HepG2 (cell line): ENCODE data around the gene MPI. TPM values are rescaled to one million over a fixed set of nuclear protein-coding genes. Genes with fewer than 3 reads are reported as not detected.

ENCODE experiments used
- ATAC-seq: fragments of 200-7000 bp; cut with Tn5 transposase; 3 replicates; pipeline ENCODE4 v1.9.1; 2020; ENCODE audit warnings: mild to moderate bottlenecking, moderate library complexity
- BruUV-seq: library from RNA; stranded (reverse); fragments of 400-500 nt; replicated peaks from 2 replicates; lab custom pipeline; 2021; lab: Mats Ljungman, UMichigan
- CTCF ChIA-PET: fragments of 300-600 bp; formaldehyde crosslinking; extraction: SDS; loops from one replicate; lab custom pipeline; 2021; ENCODE audit warnings: low total read pairs, inconsistent platforms, low intra/inter-chr PET ratio; lab: Yijun Ruan, JAX
- POLR2A ChIA-PET: fragments of 350-600 bp; sonication (Branson Sonifier 250); formaldehyde crosslinking; loops from one replicate; lab custom pipeline; 2020; ENCODE audit warnings: antibody characterized with exemption, inconsistent platforms; lab: Yijun Ruan, JAX
- DNase-seq: peaks from one replicate; pipeline ENCODE4 v3.0.0-alpha.2; 2015; ENCODE audit warnings: low spot score
- FAIRE-seq: peaks from 3 replicates; lab custom pipeline; 2011; peaks lifted over from hg19 to GRCh38; lab: Jason Lieb, UNC
- H2AFZ ChIP-seq: one replicate; pipeline ENCODE4 v1.6.1; 2011; ENCODE audit warnings: low read length, inconsistent platforms
- H3K27ac ChIP-seq: fragments of 300-600 bp; 3 replicates; pipeline ENCODE4 v1.8.0; 2011; ENCODE audit warnings: mixed run types, mild to moderate bottlenecking, mixed read lengths, low read length, inconsistent platforms; ENCODE audit not compliant: insufficient read depth; ENCODE audit errors: extremely low read length
- H3K27me3 ChIP-seq, 2 experiments: fragments of 200-600 bp in 1 of 2; 2 replicates in 1 of 2; 3 replicates in 1 of 2; pipeline versions ENCODE4 v1.6.0 to v1.8.0; 2011; ENCODE audit warnings: low read length in 2 of 2, mild to moderate bottlenecking in 2 of 2, moderate library complexity in 2 of 2, inconsistent platforms in 1 of 2; ENCODE audit not compliant: insufficient read depth in 2 of 2, control insufficient read depth in 1 of 2
- H3K36me3 ChIP-seq, 2 experiments: fragments of 200-600 bp in 1 of 2; replicated peaks in 1 of 2; 2 replicates in 1 of 2; 3 replicates in 1 of 2; pipeline versions ENCODE4 v1.5.1 to v1.8.0; 2011; ENCODE audit warnings: low read length in 2 of 2, inconsistent platforms in 1 of 2; ENCODE audit not compliant: insufficient read depth in 2 of 2, control insufficient read depth in 1 of 2
- H3K4me1 ChIP-seq: 2 replicates; pipeline ENCODE4 v1.5.1; 2012; ENCODE audit warnings: low read length, inconsistent platforms; ENCODE audit not compliant: insufficient read depth
- H3K4me2 ChIP-seq: 2 replicates; pipeline ENCODE4 v1.6.0; 2011; ENCODE audit warnings: low read depth, low read length, inconsistent platforms
- H3K4me3 ChIP-seq, 3 experiments: fragments of 200-600 bp in 1 of 3; sonication (generic), shearing (Covaris generic) in 1 of 3; replicated peaks in 1 of 3; 2 replicates each; pipeline ENCODE4 v1.5.1; 2011 to 2016; ENCODE audit warnings: low read length in 3 of 3, inconsistent platforms in 2 of 3, low read depth in 2 of 3, mild to moderate bottlenecking in 2 of 3, control low read depth in 1 of 3, mixed read lengths in 1 of 3; ENCODE audit not compliant: insufficient read depth in 1 of 3
- H3K79me2 ChIP-seq: one replicate; pipeline ENCODE4 v1.6.1; 2011; ENCODE audit warnings: low read length, inconsistent platforms; ENCODE audit not compliant: insufficient read depth
- H3K9ac ChIP-seq: 2 replicates; pipeline ENCODE4 v1.6.0; 2011; ENCODE audit warnings: mild to moderate bottlenecking, low read depth, low read length, inconsistent platforms; ENCODE audit not compliant: insufficient read depth
- H3K9me3 ChIP-seq: 2 replicates; pipeline ENCODE4 v1.5.1; 2012; ENCODE audit warnings: mild to moderate bottlenecking, low read length
- H4K20me1 ChIP-seq: 2 replicates; pipeline ENCODE4 v1.6.0; 2011; ENCODE audit warnings: inconsistent platforms, mild to moderate bottlenecking, low read length, moderate library complexity; ENCODE audit not compliant: insufficient read depth
- FOXP1 ChIP-seq, 2 experiments: fragments of 450-650 bp in 1 of 2; IDR thresholded peaks; 2 replicates each; pipeline ENCODE4 v1.6.1; 2017 to 2018; ENCODE audit warnings: antibody characterized with exemption in 1 of 2
- HMGXB3 ChIP-seq: sonication (generic); formaldehyde crosslinking; IDR thresholded peaks from 2 replicates; pipeline ENCODE4 v1.4.0; 2020; ENCODE audit warnings: missing genetic modification reagents, borderline replicate concordance
- PREB ChIP-seq: sonication (generic); formaldehyde crosslinking; IDR thresholded peaks from 2 replicates; pipeline ENCODE4 v1.4.0; 2020; ENCODE audit warnings: missing genetic modification reagents
- SIN3A ChIP-seq: IDR thresholded peaks from 2 replicates; pipeline ENCODE4 v1.6.1; 2011; ENCODE audit warnings: low read depth, mild to moderate bottlenecking, control low read depth, low read length, borderline replicate concordance
- TSC22D2 ChIP-seq: sonication (generic); formaldehyde crosslinking; IDR thresholded peaks from 2 replicates; pipeline ENCODE4 v1.5.1; 2020; ENCODE audit warnings: missing genetic modification reagents, mild to moderate bottlenecking, borderline replicate concordance
- ZKSCAN5 ChIP-seq: sonication (generic); formaldehyde crosslinking; IDR thresholded peaks from 2 replicates; pipeline ENCODE4 v1.5.1; 2020; ENCODE audit warnings: mild to moderate bottlenecking, missing genetic modification reagents
- ZNF143 ChIP-seq: sonication (generic); formaldehyde crosslinking; IDR thresholded peaks from 2 replicates; pipeline ENCODE4 v1.4.0; 2020; ENCODE audit warnings: missing genetic modification reagents
- ZNF414 ChIP-seq: sonication (generic); formaldehyde crosslinking; IDR thresholded peaks from 2 replicates; pipeline ENCODE4 v1.5.0; 2020; ENCODE audit warnings: missing genetic modification reagents
- ZNF451 ChIP-seq: sonication (generic); formaldehyde crosslinking; IDR thresholded peaks from 2 replicates; pipeline ENCODE4 v1.5.0; 2020; ENCODE audit warnings: mild to moderate bottlenecking, missing genetic modification reagents
- ZNF562 ChIP-seq: sonication (generic); formaldehyde crosslinking; IDR thresholded peaks from 2 replicates; pipeline ENCODE4 v1.8.0; 2022; ENCODE audit warnings: missing genetic modification reagents, borderline replicate concordance
- whole genome bisulfite sequencing: methylation state at CpG from one replicate; pipeline ENCODE4 v1.1.6; 2017; ENCODE audit warnings: low lambda C conversion rate; 5-methylcytosine and 5-hydroxymethylcytosine counted together
- in situ Hi-C: cut with HindIII; loops from 2 replicates; pipeline ENCODE4 v1.10.0; 2017; ENCODE audit warnings: low pct_unique_long_range_greater_than_20kb; ENCODE audit not compliant: extremely low pct_ligation_motif_present
- intact Hi-C: fragments of 100-400 bp; cut with micrococcal nuclease; formaldehyde crosslinking; loops from one replicate; pipeline ENCODE4 v1.10.0; 2022; ENCODE audit not compliant: unreplicated experiment
- polyA plus RNA-seq, 8 experiments: library from polyadenylated mRNA; depleted of rRNA in 3 of 8; stranded (reverse) in 7 of 8; unstranded in 1 of 8; fragments of >200 nt; fragmentation: Illumina TruSeq in 4 of 8; extraction: Trizol in 4 of 8; gene quantifications; 2 replicates each; pipeline versions ENCODE4 v1.2.1 to v1.2.3, GENCODE V29; 2011 to 2016; ENCODE audit warnings: low read depth in 4 of 8, missing spikeins in 1 of 8, mixed read lengths in 1 of 8; ENCODE audit not compliant: insufficient read depth in 1 of 8
- total RNA-seq, 5 experiments: library from RNA; depleted of rRNA; stranded (reverse); fragments of >200 nt; fragmentation: Illumina TruSeq; extraction: Trizol; gene quantifications; 2 replicates each; pipeline ENCODE4 v1.2.3, GENCODE V29; 2016; ENCODE audit warnings: low read depth in 1 of 5

MPI gene
- total and polyA plus RNA-seq, 2 of the 13 experiments (the other 11 are each of a cell fraction or from before 2014, with no cell fraction given): 36.9 to 63.5 TPM

GRCh38 chr15:74843891-74844299, 45.9 kb upstream of the MPI start:
- no peaks in the 10 kb centered on the region for H3K9me3 ChIP-seq
- BruUV-seq: no TSS peak
- in situ Hi-C loops: no loop called here

GRCh38 chr15:74844319-74845207, 45.3 kb upstream of the MPI start:
- Histone ChIP-seq H3K9ac (no peak overlapping the region), H3K4me2 (no peak overlapping the region), H2AFZ (no peak overlapping the region), H3K4me1 (peaks cover 22% of the 10 kb centered on the region), H3K27ac (no peak overlapping the region), H3K4me3 (no peak overlapping the region), H3K27me3 (no peaks in the 10 kb centered on the region), H4K20me1 (no peaks in the 10 kb centered on the region), H3K79me2 (no peaks in the 10 kb centered on the region), H3K36me3 (peaks cover 10 to 33% of the 10 kb centered on the region in 2 experiments; a peak in 4 of 5 replicates), H3K9me3 (no peaks in the 10 kb centered on the region)
- intact Hi-C loops (no loop called here), in situ Hi-C loops (no loop called here)
- FAIRE-seq (no peak), ATAC-seq (no peak), DNase-seq (no peak)
- WGBS: 94% methylated on average over 8 of the region's 12 CpGs
- POLR2A ChIA-PET: interaction anchor here (1.2 to 1.3 kb wide), 2 partner anchors 45 to 51 kb away, joined by 3 read pairs; partner anchors contain the start of gene MPI
- TSS peak; percentile 19 for BruUV-seq
- CTCF ChIA-PET: no interaction called here
- TF ChIP-seq ZNF562 (no peak), ZKSCAN5 (CRISPR knock-in tag) (no peak), ZNF414 (no peak), PREB (CRISPR knock-in tag) (no peak), TSC22D2 (no peak), ZNF143 (CRISPR knock-in tag) (no peak), FOXP1 (IDR thresholded peaks at IDR 0.05) (no peak), FOXP1 (CRISPR knock-in tag; IDR thresholded peaks at IDR 0.05) (no peak), SIN3A (no peak), HMGXB3 (CRISPR knock-in tag) (no peak)

More at GRCh38 chr15:74843891-74844299, 45.9 kb upstream of the MPI start:
- TF ChIP-seq ZNF451 (CRISPR knock-in tag): no peak
- no peak overlapping the region for H3K4me3 ChIP-seq
- H3K4me2 ChIP-seq: no peak overlapping the region
- CTCF ChIA-PET: interaction anchor here (1.8 kb wide), 1 partner anchor 73 kb away, joined by 6 read pairs; no protein-coding TSS in a partner anchor
- no peaks in the 10 kb centered on the region for H3K79me2 ChIP-seq
- peaks cover 22% of the 10 kb centered on the region for H3K4me1 ChIP-seq
- H3K27ac ChIP-seq: peak overlapping the region; percentile 57
- H3K36me3 ChIP-seq: peaks cover 10 to 28% of the 10 kb centered on the region in 2 experiments; a peak in 4 of 5 replicates
- FAIRE-seq (no peak), DNase-seq (no peak), ATAC-seq (no peak)
- no peaks in the 10 kb centered on the region for H3K27me3 ChIP-seq
- intact Hi-C loops: loop anchor here (2.0 kb wide), 1 partner anchor 13 kb away; no protein-coding TSS in a partner anchor
- H3K9ac ChIP-seq: no peak overlapping the region; the same call in 1 of the 2 replicates
- POLR2A ChIA-PET: interaction anchor here (0.9 to 1.3 kb wide), 3 partner anchors 30 to 50 kb away, joined by 3 read pairs; partner anchors contain the start of genes MPI and SCAMP2
- H2AFZ ChIP-seq: no peak overlapping the region
- H4K20me1 ChIP-seq: no peaks in the 10 kb centered on the region
- WGBS: 93% methylated on average over 6 of the region's 12 CpGs
